ENCODE results near the gene CDK18. TPM values are rescaled to one million over a fixed set of nuclear protein-coding genes. Genes with fewer than 3 reads are reported as not detected.

The CDK18 gene
- total RNA-seq, 1 donor = 0.27 TPM

GRCh38 chr1:205537386-205538018, 33.0 kb downstream of the CDK18 start:
- no peak overlapping the region for H3K4me3 ChIP-seq (ENCODE audit: low read depth, low read length)
- peak; percentile 53 for DNase-seq (ENCODE audit: low read depth)
- TF ChIP-seq CTCF (IDR thresholded peaks at IDR 0.05; ENCODE audit: insufficient read depth, low read length) = no peak

GRCh38 chr1:205538235-205538840, 33.9 kb downstream of the CDK18 start:
- DNase-seq (ENCODE audit: low read depth) = peak; percentile 44
- TF ChIP-seq CTCF (IDR thresholded peaks at IDR 0.05; ENCODE audit: insufficient read depth, low read length) = no peak
- H3K4me3 ChIP-seq (ENCODE audit: low read depth, low read length) = no peak overlapping the region

- no peak for TF ChIP-seq CTCF (IDR thresholded peaks at IDR 0.05; ENCODE audit: insufficient read depth, low read length)
- no peak for DNase-seq (ENCODE audit: low read depth)
- H3K4me3 ChIP-seq (ENCODE audit: low read depth, low read length) = no peak overlapping the region
These were observed 36.9 kb downstream of the CDK18 start for GRCh38 chr1:205541161-205541886.

GRCh38 chr1:205542367-205542766, 37.9 kb downstream of the CDK18 start:
- no peak for TF ChIP-seq CTCF (IDR thresholded peaks at IDR 0.05; ENCODE audit: insufficient read depth, low read length)
- no peak overlapping the region for H3K4me3 ChIP-seq (ENCODE audit: low read depth, low read length)
- DNase-seq (ENCODE audit: low read depth) = no peak

GRCh38 chr1:205543351-205544301, 39.2 kb downstream of the CDK18 start:
- peak overlapping the region; percentile 57 for H3K4me3 ChIP-seq (ENCODE audit: low read depth, low read length)
- peak; percentile 27 for TF ChIP-seq CTCF (IDR thresholded peaks at IDR 0.05; ENCODE audit: insufficient read depth, low read length)
- DNase-seq (ENCODE audit: low read depth) = peak; percentile 96

All from fibroblast of the aortic adventitia (primary cell).